ENCODE results near the gene PASD1.
"Not testable (repeated sequence)": the region's sequence is repeated elsewhere in the genome, so short reads cannot be mapped to it uniquely, and the experiment has no call there.

The PASD1 gene

DNA sequence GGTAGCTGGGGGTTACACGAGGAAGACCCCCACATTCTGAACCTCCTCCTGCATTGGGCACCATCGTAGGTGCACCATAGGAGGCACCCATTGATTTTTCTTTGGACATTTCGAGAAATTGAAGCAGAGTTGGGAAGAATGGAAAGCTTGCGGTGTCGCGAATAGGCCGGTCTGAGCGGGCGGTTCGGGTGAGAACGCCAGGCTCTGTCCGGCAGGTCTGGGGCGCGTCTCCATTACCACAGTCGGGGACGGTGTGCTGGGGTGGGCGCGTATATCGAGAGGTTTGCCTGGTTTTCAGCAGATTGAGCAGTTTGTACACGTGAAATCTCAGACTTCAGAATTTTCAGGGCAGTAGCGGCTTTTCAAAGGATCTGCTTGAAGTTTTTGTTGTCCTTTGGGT is 560 bp downstream of the PASD1 start (continued):
- TF ChIP-seq, protein P1, sequence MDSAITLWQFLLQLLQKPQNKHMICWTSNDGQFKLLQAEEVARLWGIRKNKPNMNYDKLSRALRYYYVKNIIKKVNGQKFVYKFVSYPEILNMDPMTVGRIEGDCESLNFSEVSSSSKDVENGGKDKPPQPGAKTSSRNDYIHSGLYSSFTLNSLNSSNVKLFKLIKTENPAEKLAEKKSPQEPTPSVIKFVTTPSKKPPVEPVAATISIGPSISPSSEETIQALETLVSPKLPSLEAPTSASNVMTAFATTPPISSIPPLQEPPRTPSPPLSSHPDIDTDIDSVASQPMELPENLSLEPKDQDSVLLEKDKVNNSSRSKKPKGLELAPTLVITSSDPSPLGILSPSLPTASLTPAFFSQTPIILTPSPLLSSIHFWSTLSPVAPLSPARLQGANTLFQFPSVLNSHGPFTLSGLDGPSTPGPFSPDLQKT (IDR thresholded peaks at IDR 0.05; ENCODE audit: borderline replicate concordance, low read depth, low read length), result no peak
- TF ChIP-seq SCRT1 (tag by site-specific recombination; IDR thresholded peaks at IDR 0.05; ENCODE audit: borderline replicate concordance), result no peak
- TF ChIP-seq, protein P2, sequence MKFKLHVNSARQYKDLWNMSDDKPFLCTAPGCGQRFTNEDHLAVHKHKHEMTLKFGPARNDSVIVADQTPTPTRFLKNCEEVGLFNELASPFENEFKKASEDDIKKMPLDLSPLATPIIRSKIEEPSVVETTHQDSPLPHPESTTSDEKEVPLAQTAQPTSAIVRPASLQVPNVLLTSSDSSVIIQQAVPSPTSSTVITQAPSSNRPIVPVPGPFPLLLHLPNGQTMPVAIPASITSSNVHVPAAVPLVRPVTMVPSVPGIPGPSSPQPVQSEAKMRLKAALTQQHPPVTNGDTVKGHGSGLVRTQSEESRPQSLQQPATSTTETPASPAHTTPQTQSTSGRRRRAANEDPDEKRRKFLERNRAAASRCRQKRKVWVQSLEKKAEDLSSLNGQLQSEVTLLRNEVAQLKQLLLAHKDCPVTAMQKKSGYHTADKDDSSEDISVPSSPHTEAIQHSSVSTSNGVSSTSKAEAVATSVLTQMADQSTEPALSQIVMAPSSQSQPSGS (tag by site-specific recombination; IDR thresholded peaks at IDR 0.05; ENCODE audit: low read depth), result no peak
- no peak for TF ChIP-seq SCRT2 (tag by site-specific recombination; IDR thresholded peaks at IDR 0.05)
- no peak for TF ChIP-seq ZNF664 (tag by site-specific recombination; IDR thresholded peaks at IDR 0.05)
- no peak for TF ChIP-seq ZNF19 (tag by site-specific recombination; IDR thresholded peaks at IDR 0.05; ENCODE audit: low read depth)

DNA sequence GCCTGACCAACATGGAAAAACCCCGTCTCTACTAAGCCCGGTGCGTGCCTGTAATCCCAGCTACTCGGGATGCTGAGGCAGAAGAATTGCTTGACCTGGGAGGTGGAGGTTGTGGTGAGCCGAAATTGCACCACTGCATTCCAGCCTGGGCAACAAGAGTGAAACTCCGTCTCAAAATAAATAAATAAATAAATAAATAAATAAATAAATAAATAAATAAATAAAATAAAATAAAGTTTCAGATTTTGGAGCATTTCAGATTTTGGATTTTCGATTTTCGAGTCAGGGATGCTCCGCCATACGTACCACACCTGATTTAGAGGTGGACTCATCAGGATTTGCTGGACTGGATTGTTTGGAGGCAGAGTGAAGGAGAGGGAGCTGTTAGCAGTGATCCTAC is 3.4 kb downstream of the PASD1 start:
- H3K4me3 ChIP-seq (ENCODE audit: low read depth, low read length); H3K27ac ChIP-seq (ENCODE audit: extremely low read depth, low read depth, low read length); POLR2A ChIA-PET; H3K36me3 ChIP-seq (ENCODE audit: control insufficient read depth in 2 of 2, insufficient read depth in 1 of 2, low read length in 2 of 2); H3K4me1 ChIP-seq (ENCODE audit: control insufficient read depth, insufficient read depth, low read length); H3K9me3 ChIP-seq (ENCODE audit: control insufficient read depth, insufficient read depth, low read depth, low read length): not testable (repeated sequence)
- CTCF ChIA-PET, result interaction anchor here (0.6 kb wide), 1 partner anchor 26 kb away, joined by 5 read pairs; no protein-coding TSS in a partner anchor
- TF ChIP-seq ZNF292 (tag by site-specific recombination; IDR thresholded peaks at IDR 0.05; ENCODE audit: borderline replicate concordance, low read depth), result 0 out of 2 replicates have a peak, but pooled peaks have one; percentile 65
- peak; percentile 47; the same call in 1 of the 2 replicates for TF ChIP-seq ZBTB21 (tag by site-specific recombination; IDR thresholded peaks at IDR 0.05)
- TF ChIP-seq ZNF529 (tag by site-specific recombination; IDR thresholded peaks at IDR 0.05; ENCODE audit: insufficient replicate concordance), result peak; percentile 22
- TF ChIP-seq, protein P3, sequence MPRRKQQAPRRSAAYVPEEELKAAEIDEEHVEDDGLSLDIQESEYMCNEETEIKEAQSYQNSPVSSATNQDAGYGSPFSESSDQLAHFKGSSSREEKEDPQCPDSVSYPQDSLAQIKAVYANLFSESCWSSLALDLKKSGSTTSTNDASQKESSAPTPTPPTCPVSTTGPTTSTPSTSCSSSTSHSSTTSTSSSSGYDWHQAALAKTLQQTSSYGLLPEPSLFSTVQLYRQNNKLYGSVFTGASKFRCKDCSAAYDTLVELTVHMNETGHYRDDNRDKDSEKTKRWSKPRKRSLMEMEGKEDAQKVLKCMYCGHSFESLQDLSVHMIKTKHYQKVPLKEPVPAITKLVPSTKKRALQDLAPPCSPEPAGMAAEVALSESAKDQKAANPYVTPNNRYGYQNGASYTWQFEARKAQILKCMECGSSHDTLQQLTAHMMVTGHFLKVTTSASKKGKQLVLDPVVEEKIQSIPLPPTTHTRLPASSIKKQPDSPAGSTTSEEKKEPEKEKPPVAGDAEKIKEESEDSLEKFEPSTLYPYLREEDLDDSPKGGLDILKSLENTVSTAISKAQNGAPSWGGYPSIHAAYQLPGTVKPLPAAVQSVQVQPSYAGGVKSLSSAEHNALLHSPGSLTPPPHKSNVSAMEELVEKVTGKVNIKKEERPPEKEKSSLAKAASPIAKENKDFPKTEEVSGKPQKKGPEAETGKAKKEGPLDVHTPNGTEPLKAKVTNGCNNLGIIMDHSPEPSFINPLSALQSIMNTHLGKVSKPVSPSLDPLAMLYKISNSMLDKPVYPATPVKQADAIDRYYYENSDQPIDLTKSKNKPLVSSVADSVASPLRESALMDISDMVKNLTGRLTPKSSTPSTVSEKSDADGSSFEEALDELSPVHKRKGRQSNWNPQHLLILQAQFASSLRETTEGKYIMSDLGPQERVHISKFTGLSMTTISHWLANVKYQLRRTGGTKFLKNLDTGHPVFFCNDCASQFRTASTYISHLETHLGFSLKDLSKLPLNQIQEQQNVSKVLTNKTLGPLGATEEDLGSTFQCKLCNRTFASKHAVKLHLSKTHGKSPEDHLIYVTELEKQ (tag by site-specific recombination; IDR thresholded peaks at IDR 0.05; ENCODE audit: borderline replicate concordance), result peak; percentile 37; the same call in 1 of the 2 replicates
- TF ChIP-seq ZNF341 (tag by site-specific recombination; IDR thresholded peaks at IDR 0.05; ENCODE audit: low read depth), result 0 out of 2 replicates have a peak, but pooled peaks have one; percentile 18
- TF ChIP-seq, protein P4, sequence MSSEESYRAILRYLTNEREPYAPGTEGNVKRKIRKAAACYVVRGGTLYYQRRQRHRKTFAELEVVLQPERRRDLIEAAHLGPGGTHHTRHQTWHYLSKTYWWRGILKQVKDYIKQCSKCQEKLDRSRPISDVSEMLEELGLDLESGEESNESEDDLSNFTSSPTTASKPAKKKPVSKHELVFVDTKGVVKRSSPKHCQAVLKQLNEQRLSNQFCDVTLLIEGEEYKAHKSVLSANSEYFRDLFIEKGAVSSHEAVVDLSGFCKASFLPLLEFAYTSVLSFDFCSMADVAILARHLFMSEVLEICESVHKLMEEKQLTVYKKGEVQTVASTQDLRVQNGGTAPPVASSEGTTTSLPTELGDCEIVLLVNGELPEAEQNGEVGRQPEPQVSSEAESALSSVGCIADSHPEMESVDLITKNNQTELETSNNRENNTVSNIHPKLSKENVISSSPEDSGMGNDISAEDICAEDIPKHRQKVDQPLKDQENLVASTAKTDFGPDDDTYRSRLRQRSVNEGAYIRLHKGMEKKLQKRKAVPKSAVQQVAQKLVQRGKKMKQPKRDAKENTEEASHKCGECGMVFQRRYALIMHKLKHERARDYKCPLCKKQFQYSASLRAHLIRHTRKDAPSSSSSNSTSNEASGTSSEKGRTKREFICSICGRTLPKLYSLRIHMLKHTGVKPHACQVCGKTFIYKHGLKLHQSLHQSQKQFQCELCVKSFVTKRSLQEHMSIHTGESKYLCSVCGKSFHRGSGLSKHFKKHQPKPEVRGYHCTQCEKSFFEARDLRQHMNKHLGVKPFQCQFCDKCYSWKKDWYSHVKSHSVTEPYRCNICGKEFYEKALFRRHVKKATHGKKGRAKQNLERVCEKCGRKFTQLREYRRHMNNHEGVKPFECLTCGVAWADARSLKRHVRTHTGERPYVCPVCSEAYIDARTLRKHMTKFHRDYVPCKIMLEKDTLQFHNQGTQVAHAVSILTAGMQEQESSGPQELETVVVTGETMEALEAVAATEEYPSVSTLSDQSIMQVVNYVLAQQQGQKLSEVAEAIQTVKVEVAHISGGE (tag by site-specific recombination; conservative IDR thresholded peaks at IDR 0.05; ENCODE audit: low read depth), result peak; percentile 83
- TF ChIP-seq, protein P5, sequence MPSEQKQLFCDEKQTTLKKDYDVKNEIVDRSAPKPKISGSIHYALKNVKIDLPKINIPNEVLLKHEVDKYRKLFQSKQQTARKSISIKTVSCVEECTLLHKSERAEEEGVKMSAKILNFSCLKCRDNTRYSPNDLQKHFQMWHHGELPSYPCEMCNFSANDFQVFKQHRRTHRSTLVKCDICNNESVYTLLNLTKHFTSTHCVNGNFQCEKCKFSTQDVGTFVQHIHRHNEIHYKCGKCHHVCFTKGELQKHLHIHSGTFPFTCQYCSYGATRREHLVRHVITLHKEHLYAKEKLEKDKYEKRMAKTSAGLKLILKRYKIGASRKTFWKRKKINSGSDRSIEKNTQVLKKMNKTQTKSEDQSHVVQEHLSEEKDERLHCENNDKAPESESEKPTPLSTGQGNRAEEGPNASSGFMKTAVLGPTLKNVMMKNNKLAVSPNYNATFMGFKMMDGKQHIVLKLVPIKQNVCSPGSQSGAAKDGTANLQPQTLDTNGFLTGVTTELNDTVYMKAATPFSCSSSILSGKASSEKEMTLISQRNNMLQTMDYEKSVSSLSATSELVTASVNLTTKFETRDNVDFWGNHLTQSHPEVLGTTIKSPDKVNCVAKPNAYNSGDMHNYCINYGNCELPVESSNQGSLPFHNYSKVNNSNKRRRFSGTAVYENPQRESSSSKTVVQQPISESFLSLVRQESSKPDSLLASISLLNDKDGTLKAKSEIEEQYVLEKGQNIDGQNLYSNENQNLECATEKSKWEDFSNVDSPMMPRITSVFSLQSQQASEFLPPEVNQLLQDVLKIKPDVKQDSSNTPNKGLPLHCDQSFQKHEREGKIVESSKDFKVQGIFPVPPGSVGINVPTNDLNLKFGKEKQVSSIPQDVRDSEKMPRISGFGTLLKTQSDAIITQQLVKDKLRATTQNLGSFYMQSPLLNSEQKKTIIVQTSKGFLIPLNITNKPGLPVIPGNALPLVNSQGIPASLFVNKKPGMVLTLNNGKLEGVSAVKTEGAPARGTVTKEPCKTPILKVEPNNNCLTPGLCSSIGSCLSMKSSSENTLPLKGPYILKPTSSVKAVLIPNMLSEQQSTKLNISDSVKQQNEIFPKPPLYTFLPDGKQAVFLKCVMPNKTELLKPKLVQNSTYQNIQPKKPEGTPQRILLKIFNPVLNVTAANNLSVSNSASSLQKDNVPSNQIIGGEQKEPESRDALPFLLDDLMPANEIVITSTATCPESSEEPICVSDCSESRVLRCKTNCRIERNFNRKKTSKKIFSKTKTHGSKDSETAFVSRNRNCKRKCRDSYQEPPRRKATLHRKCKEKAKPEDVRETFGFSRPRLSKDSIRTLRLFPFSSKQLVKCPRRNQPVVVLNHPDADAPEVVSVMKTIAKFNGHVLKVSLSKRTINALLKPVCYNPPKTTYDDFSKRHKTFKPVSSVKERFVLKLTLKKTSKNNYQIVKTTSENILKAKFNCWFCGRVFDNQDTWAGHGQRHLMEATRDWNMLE (tag by site-specific recombination; conservative IDR thresholded peaks at IDR 0.05; ENCODE audit: low read depth), result peak; percentile 89
- 0 out of 2 replicates have a peak, but pooled peaks have one; percentile 17 for TF ChIP-seq SP3 (tag by site-specific recombination; IDR thresholded peaks at IDR 0.05)
- TF ChIP-seq ZBTB8A (tag by site-specific recombination; IDR thresholded peaks at IDR 0.05), result peak; percentile 73
- peak; percentile 71 for TF ChIP-seq ZNF623 (tag by site-specific recombination; IDR thresholded peaks at IDR 0.05)
- TF ChIP-seq, protein P6, sequence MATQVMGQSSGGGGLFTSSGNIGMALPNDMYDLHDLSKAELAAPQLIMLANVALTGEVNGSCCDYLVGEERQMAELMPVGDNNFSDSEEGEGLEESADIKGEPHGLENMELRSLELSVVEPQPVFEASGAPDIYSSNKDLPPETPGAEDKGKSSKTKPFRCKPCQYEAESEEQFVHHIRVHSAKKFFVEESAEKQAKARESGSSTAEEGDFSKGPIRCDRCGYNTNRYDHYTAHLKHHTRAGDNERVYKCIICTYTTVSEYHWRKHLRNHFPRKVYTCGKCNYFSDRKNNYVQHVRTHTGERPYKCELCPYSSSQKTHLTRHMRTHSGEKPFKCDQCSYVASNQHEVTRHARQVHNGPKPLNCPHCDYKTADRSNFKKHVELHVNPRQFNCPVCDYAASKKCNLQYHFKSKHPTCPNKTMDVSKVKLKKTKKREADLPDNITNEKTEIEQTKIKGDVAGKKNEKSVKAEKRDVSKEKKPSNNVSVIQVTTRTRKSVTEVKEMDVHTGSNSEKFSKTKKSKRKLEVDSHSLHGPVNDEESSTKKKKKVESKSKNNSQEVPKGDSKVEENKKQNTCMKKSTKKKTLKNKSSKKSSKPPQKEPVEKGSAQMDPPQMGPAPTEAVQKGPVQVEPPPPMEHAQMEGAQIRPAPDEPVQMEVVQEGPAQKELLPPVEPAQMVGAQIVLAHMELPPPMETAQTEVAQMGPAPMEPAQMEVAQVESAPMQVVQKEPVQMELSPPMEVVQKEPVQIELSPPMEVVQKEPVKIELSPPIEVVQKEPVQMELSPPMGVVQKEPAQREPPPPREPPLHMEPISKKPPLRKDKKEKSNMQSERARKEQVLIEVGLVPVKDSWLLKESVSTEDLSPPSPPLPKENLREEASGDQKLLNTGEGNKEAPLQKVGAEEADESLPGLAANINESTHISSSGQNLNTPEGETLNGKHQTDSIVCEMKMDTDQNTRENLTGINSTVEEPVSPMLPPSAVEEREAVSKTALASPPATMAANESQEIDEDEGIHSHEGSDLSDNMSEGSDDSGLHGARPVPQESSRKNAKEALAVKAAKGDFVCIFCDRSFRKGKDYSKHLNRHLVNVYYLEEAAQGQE (tag by site-specific recombination; IDR thresholded peaks at IDR 0.05), result peak; percentile 53; the same call in 1 of the 2 replicates

All from HEK293 (cell line).